ENCODE results near the gene PHF11.
A peak's percentile ranks its signal among the peaks of the same experiment; 100 is the strongest.

PHF11 gene

GRCh38 chr13:49495783-49496762, at the start of gene PHF11:
Gene PHF11, plus strand, starts transcription at chr13:49495953. Its CDS starts 49 bp downstream, at chr13:49496002.
- peak; percentile 88 for DNase-seq

- DNase-seq: no peak
These were observed 49.3 kb upstream of the PHF11 start for GRCh38 chr13:49446473-49446872.

GRCh38 chr13:49448753-49449152, 47.0 kb upstream of the PHF11 start:
- no peak for DNase-seq

- DNase-seq: no peak
These were observed 45.5 kb upstream of the PHF11 start for GRCh38 chr13:49450105-49450819.

- DNase-seq: no peak
These were observed 42.9 kb upstream of the PHF11 start for GRCh38 chr13:49452725-49453457.

DNA sequence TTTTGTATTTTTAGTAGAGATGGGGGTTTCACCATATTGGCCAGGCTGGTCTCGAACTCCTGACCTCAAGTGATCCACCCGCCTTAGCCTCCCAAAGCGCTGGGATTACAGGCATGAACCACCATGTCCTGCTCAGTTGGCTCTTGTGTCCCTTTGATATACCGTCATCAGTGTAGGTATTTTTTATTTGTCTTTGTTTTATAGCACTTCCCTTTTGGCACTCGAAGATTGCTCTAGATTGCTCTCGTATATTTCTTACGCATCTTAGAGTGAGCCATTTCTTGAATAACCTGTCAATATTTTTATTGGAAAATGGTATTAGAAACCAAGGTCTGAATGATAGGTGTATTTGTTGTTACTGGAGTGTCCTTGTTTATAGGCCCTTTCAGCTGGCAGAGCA, 42.3 kb upstream of the PHF11 start:
- DNase-seq: no peak

DNA sequence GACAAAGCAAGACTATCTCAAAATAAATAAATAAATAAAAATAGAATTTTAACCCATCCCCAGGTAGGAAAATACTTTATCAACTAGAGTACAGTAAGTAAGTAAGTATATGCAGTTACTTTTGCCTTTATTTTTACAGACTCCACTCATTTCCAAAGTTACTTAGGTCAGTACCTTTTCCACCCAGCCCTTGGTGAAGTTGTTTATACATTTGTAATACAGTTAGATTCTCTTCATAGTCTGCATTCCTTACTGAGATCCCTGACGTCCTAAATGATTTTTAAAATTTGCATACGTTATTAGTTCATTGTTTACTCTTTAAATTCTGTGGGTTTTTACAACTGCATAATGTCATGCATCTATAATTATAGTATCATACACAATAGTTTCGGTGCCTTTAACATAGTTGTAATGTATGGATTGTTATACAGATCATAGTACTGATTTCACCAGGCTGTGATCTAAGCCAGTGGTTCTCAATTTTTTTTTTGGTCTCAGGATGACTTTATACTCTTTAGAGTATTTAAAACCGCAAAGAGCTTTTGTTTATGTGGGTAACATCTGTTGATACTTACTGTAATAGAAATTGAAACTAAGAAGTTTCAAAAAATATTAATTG, 41.3 kb upstream of the PHF11 start:
- DNase-seq: no peak

DNA sequence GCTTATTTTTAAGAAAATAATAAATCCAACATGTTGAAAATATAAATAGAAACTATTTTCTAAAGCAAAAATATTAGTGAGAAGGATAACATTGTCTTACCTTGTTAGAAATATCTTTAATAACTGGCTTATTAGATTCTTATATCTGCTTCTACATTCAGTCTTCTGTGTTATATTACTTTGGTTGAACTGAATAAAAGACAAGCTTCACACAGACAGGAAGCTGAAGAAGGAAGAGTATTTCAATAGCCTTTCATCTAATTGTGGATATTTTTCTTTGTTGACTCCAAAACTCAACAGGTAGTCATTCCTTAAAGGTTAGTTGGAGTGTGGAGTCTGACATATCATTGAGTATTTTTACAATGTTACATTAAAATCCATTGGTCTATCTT, 40.8 kb upstream of the PHF11 start:
- DNase-seq: no peak

DNA sequence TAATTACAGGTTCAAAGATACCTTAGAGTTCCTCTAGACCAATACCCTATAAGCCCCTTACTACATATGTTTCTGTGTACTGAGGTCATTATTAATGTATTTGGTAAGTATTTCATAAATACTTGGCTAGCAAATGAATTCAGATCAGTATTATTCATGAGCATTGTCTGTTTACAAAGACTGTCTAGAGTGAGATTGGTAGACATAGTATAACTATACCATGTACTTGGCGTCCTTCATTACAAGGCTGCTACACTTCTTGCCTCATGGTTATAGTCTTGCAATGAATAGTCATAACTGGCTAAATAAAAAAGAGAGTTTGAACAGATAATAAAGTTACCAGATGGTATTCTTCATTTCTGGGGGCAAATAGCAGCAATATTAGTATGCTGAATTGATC, 39.6 kb upstream of the PHF11 start:
- DNase-seq: no peak

- DNase-seq: no peak
These were observed 38.5 kb upstream of the PHF11 start for GRCh38 chr13:49457221-49457620.

GRCh38 chr13:49459580-49459979, 36.2 kb upstream of the PHF11 start:
- DNase-seq: no peak

GRCh38 chr13:49464085-49464484, 31.7 kb upstream of the PHF11 start:
- no peak for DNase-seq

- DNase-seq: no peak
These were observed 31.0 kb upstream of the PHF11 start for GRCh38 chr13:49464621-49465325.

- no peak for DNase-seq
These were observed 29.4 kb upstream of the PHF11 start for GRCh38 chr13:49466292-49466838.

DNA sequence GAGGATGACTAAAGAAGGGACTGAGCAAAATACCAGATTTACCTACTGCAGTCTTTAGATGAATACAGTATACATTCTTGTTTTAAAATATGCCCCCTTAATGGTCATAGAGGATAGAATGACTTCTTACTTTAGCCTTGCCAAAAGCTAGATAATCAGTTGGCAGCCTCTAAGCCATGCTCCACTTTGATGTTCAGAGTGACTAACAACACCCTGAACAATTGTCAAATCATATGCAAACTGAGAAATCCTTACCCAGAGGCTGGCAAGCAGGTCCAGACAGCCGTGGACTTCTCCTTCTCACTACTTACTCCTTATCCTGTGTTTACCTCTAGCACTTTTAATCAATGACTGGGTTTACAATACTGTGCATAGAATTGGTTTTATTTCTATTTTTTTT, 23.6 kb upstream of the PHF11 start:
- no peak for DNase-seq

DNA sequence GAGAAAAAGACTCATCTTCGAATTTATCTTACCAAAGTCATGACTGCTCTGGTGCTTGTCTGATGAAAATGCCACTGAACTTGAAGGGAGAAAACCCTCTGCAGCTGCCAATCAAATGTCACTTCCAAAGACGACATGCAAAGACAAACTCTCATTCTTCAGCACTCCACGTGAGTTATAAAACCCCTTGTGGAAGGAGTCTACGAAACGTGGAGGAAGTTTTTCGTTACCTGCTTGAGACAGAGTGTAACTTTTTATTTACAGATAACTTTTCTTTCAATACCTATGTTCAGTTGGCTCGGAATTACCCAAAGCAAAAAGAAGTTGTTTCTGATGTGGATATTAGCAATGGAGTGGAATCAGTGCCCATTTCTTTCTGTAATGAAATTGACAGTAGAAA, 19.2 kb upstream of the PHF11 start:
- no peak for DNase-seq

- no peak for DNase-seq
These were observed 14.0 kb upstream of the PHF11 start for GRCh38 chr13:49481788-49482187.

- DNase-seq: no peak
These were observed 7.2 kb upstream of the PHF11 start for GRCh38 chr13:49488563-49488962.

DNA sequence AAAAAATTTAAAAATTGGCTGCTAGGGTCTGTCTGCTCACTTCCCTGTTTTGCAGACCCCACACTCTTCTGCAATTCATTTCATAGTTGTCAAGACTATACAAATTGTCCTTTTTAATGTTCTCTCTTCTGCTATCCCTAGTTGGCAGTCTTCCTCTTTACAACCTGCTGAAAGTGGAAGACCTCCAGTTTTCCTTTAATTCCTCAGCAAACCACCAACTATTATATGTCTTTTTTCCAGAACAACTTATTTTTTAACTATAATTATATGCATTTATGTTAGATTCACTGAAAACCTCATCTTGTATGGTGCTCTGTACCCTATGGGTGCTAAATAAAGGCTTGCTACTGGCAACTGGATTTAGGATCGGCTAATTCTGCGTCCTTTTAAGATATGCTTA, 1.1 kb upstream of the PHF11 start:
- no peak for DNase-seq

DNA sequence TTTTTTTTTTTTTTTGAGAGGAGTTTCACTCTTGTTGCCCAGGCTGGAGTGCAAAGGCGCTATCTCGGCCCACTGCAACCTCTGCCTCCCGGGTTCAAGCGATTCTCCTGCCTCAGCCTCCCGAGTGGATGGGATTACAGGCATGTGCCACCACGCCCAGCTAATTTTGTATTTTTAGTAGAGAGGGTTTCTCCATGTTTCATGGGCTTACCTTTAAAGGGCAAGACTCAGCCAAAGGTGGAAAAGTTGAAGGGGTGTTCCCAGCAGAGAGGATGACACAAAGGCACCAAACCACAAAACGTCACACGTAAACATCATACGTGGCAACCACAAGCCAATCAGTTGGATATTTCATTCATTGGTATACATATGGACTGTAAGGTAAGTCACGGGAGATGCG, 1.1 kb downstream of the PHF11 start:
- peak; percentile 51 for DNase-seq

DNA sequence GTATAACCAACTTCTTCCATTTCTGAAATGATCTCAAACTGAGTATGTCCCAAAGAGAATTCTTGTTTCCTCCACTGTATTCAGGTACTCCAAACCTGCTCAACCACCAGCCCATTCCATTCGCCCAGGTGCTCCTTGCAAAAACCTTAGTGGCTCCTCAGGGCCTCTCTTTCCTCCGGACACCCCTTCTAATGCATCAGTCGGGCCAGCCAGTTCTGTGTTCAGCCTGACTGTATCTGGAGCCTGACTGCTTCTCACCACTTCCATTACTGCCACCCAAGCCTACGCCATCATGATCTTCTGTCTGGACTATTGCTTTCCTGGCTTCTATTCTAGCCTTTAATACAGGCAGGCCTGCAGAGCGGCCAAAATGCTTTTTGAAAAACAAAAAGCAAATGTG, 1.5 kb downstream of the PHF11 start:
- DNase-seq: no peak

GRCh38 chr13:49498206-49498605, 2.5 kb downstream of the PHF11 start:
- DNase-seq: no peak

All from activated CD4-positive, alpha-beta T cell treated with anti-CD3 and anti-CD28 coated beads for 1 hour (primary cell).